PFSK-1 (cell line): Measurements from ENCODE around the gene RGS9.

Experiments
- FOXP2 ChIP-seq: optimal IDR thresholded peaks from 2 replicates; pipeline ENCODE3; 2011; ENCODE audit warnings: borderline replicate concordance, control low read depth, inconsistent platforms; ENCODE audit not compliant: insufficient read depth; ENCODE audit errors: extremely low read length, extremely low read depth
- POLR2AphosphoS5 ChIP-seq: IDR thresholded peaks from 2 replicates; pipeline ENCODE4 v1.6.1; 2012; ENCODE audit warnings: low read depth, mild to moderate bottlenecking, control low read depth, low read length, moderate library complexity
- SIN3A ChIP-seq: IDR thresholded peaks from 2 replicates; pipeline ENCODE4 v1.6.1; 2012; ENCODE audit warnings: mild to moderate bottlenecking, low read length, moderate library complexity, borderline replicate concordance; ENCODE audit not compliant: insufficient read depth
- TAF1 ChIP-seq: IDR thresholded peaks from 2 replicates; pipeline ENCODE4 v1.6.1; 2012; ENCODE audit warnings: low read length, control low read depth, borderline replicate concordance; ENCODE audit not compliant: insufficient read depth
- TF ChIP-seq, protein P1 (sequence below), 2 experiments: IDR thresholded peaks; 2 replicates each; pipeline versions ENCODE4 v1.6.1 to v1.8.0; 2011 to 2012; ENCODE audit warnings: low read depth in 2 of 2, low read length in 2 of 2, control low read depth in 1 of 2, inconsistent platforms in 1 of 2, mild to moderate bottlenecking in 1 of 2, moderate library complexity in 1 of 2; ENCODE audit not compliant: insufficient read depth in 1 of 2

RGS9 gene

DNA sequence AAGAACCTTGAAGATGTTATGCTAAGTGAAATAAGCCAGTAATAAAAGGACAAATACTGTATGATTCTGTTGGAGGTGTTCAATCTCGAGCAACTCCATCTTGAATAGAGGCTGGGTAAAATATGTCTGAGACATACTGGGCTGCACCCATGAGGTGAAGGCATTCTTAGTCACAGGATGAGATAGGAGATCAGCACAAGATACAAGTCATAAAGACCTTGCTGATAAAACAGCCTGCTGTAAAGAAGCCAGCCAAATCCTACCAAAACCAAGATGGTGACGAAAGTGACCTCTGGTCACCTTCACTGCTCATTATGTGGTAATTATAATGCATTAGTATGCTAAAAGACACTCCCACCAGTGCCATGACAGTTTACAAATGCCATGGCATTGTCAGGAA lies 98.1 kb downstream of the RGS9 start:
- TF ChIP-seq SIN3A (no peak), POLR2AphosphoS5 (no peak)
- TF ChIP-seq, protein P1, sequence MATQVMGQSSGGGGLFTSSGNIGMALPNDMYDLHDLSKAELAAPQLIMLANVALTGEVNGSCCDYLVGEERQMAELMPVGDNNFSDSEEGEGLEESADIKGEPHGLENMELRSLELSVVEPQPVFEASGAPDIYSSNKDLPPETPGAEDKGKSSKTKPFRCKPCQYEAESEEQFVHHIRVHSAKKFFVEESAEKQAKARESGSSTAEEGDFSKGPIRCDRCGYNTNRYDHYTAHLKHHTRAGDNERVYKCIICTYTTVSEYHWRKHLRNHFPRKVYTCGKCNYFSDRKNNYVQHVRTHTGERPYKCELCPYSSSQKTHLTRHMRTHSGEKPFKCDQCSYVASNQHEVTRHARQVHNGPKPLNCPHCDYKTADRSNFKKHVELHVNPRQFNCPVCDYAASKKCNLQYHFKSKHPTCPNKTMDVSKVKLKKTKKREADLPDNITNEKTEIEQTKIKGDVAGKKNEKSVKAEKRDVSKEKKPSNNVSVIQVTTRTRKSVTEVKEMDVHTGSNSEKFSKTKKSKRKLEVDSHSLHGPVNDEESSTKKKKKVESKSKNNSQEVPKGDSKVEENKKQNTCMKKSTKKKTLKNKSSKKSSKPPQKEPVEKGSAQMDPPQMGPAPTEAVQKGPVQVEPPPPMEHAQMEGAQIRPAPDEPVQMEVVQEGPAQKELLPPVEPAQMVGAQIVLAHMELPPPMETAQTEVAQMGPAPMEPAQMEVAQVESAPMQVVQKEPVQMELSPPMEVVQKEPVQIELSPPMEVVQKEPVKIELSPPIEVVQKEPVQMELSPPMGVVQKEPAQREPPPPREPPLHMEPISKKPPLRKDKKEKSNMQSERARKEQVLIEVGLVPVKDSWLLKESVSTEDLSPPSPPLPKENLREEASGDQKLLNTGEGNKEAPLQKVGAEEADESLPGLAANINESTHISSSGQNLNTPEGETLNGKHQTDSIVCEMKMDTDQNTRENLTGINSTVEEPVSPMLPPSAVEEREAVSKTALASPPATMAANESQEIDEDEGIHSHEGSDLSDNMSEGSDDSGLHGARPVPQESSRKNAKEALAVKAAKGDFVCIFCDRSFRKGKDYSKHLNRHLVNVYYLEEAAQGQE (IDR thresholded peaks at IDR 0.05; ENCODE audit: insufficient read depth in 1 of 2, low read depth in 2 of 2, low read length in 2 of 2): no peak

DNA sequence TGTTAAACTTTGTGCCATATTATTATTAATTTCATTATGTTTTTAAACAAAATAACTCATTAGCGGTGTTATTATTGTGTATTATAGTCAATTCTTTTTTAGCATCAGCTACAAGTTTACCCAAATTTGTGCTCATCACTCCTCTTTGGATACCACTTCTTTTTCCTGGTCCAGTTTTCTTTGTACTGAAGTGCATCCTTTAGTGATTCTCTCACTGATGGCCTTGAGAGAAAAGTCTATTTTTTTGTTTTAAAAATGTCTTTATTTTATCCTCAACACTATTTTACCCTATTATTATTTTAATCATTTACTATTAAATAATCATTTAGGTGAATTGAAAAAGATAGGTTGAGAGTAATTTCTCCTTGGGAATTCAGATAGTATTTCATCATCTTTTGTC lies 99.2 kb downstream of the RGS9 start:
- TF ChIP-seq POLR2AphosphoS5 (no peak), TAF1 (no peak), SIN3A (no peak), FOXP2 (no peak)

DNA sequence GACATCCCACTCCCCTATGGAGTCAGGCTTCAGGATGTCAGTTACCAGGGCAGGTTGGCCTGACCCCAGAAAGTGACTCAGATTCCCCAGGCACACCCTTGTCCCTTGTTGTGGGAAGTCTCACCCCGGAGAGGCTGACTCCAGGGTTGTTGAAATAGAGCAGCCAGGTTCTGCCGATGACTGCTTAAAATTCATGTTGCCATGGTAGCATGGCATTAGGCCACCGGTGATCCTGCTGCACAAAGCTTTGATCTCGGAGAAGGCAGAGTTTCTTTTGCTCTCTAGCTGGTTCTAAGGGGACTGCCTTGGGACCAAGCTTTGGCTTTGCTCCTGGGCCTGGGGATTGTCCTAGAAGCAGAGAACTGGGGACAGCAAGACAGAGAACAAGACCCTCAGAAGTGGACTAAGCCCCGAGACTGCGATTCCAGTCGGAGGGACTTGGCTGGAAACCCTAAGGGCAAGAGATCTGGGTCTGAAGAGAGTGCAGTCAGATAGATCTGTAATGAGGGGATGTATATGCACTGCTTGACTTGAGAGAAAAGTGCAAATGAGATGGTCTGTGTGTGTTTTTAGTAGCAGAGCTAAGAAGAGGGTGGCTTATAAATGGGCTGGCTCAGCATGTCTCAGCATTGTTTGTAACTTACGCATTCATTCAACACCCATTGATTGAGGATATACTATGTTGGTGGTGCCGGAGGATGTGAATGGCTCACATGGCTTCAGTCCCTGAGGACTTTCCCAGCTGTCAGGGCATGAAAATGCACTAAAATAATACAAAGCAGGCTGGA lies 106.9 kb downstream of the RGS9 start:
- no peak for TF ChIP-seq SIN3A

DNA sequence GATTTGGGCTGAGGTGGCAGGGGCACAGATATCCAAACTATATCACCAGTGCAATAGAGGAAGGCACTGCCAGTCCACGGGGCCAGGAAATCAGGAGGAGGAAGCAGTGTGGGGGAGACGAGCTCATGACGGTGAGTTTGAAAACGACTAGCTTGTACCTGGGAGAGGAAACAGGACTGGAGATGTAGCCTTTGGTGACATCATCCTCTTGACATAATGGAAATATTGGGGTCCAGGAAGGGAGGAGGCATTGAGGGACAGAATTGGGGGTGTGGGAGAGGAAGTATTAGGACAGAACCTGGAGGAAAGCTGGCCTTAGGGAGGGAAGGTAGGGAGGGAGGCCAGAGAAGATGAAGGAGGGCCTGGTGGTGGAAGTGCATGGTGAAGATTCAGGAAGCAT lies 109.1 kb downstream of the RGS9 start:
- TF ChIP-seq POLR2AphosphoS5: no peak
- TF ChIP-seq SIN3A: no peak
- no peak for TF ChIP-seq FOXP2
- TF ChIP-seq TAF1: no peak
- TF ChIP-seq, protein P1 (IDR thresholded peaks at IDR 0.05; ENCODE audit: insufficient read depth in 1 of 2, low read depth in 2 of 2, low read length in 2 of 2): no peak

DNA sequence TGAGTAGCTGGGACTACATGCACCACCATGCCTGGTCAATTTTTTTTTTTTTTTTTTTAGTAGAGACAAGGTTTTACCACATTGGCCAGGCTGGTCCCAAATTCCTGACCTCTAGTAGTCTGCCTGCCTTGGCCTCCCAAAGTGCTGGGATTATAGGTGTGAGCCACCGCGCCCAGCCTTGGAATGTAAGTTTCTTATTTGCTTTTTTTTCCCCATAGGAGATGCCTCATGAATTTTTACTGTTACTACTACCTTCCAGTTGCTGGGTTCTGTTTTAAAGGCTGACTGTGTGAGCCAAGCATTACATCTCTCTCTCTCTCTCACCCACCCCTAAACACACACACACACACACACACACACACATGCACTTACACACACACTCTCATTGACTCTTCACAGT lies 112.6 kb downstream of the RGS9 start:
- TF ChIP-seq TAF1: no peak
- TF ChIP-seq, protein P1 (IDR thresholded peaks at IDR 0.05; ENCODE audit: insufficient read depth in 1 of 2, low read depth in 2 of 2, low read length in 2 of 2): no peak

DNA sequence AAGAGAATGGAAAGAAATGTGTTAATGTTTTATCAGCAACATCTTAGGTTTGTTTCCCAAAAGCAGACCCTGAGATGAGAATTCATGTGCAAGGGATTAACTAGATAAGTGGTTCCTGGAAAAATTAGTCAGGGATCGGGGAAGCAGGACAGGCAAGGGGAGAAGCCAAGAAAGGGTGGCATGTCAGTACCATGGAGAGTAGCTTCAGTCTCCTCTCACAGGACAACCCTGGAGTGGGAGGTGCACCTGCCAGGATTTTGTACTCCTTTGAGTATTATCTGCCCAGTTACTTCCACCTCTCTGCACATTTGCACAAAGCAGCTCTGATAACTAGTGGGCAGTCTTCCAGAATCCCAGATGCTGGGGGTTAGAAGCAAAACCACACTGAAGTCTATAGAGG lies 117.0 kb downstream of the RGS9 start:
- TF ChIP-seq, protein P1 (IDR thresholded peaks at IDR 0.05; ENCODE audit: insufficient read depth in 1 of 2, low read depth in 2 of 2, low read length in 2 of 2): peak; percentile 77 to 92
- no peak for TF ChIP-seq TAF1
